GM18517 (cell line): ENCODE results near the gene RBM33.
"Not testable (repeated sequence)": the region's sequence is repeated elsewhere in the genome, so short reads cannot be mapped to it uniquely, and the experiment has no call there.

Experiments used
- ATAC-seq: cut with Tn5 transposase; IDR thresholded peaks from one replicate; pipeline ENCODE4 v1.9.1; 2021; ENCODE audit warnings: mild to moderate bottlenecking, moderate library complexity; ENCODE audit not compliant: unreplicated experiment

RBM33 gene

DNA sequence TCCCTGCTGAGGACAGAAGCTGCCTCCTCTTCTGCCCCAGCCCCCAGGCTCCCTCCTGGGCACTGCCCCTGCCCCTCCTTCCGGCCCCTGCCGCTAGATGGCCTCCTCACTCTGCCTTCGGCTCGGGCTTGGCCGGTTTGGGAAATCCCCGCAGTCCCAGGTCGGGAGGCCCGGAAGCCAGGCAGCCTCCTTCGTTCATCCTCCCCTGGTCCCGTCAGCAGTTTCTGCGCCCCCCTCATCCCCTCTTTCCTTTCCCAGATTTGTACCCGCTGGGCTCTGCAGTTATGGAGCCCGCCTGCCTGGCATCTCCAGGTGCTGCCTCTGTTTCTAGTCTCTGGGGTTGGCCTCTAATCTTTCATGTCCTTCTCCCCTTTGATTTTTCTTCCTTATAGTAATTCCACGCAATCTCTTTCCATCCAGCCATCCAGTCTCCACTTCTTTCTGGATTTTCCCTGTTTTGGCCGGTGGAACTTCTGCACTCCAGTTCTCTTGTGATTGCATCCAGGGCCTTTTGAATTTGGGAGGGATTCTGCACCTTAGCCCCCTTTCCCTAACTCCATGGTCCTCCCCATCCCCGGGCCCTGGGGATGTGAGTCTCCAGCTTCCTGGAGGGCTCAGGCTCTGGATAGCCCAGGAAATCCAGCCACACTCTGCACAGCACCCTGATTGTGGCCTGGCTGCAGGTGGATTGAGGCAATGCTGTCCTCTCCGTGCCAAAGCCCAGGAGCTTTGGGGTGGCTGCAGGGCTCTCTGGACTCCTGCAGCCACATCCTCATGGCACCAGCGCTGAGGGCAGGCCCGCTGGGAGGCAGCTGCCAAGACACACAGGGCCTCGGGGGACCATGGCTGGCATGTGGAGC, 171.1 kb downstream of the RBM33 start:
- no peak for ATAC-seq

DNA sequence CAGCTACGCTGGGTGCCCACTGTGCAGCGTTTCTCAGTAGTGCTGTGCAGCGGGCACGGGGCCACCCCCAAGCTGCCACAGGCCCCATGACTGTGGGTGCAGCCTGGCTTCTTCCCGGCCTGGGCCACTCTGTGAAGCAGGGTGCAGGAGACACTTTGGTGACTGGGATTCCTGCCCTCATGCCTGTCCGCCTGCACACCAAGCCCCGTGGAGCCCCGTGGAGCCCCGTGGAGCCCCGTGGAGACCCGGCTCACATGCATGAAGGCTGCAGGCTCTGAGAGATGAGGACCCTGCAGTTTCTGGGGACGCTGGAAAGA, 171.7 kb downstream of the RBM33 start:
- no peak for ATAC-seq

DNA sequence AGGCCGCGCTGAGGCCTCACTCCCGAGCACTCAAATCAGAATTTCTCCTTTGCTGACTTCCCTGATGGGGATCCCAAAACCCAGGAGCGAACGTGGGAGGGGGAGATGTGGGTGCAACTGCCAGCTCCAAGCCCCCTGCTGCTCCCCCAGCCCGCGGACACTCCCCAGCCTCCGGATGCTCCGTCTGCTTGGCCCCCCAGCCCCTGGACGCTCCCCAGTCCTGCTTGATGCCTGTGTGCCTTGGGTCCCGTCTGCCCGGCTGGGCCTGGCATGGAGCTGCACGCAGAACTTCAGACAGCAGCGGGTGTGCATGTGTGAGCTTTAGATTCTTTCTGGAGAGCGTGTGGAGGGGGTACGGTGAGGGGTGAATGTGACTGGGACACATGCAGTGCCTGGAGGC, 172.5 kb downstream of the RBM33 start:
- no peak for ATAC-seq

DNA sequence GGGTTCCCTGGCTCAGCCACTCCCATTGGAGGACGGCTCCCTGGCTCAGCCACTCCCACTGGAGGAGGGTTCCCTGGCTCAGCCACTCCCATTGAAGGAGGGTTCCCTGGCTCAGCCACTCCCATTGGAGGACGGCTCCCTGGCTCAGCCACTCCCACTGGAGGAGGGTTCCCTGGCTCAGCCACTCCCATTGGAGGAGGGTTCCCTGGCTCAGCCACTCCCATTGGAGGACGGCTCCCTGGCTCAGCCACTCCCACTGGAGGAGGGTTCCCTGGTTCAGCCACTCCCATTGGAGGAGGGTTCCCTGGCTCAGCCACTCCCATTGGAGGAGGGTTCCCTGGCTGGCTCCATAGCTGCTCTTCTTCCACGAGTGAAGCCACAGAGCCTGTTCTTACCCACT, 173.1 kb downstream of the RBM33 start:
- ATAC-seq: not testable (repeated sequence)

DNA sequence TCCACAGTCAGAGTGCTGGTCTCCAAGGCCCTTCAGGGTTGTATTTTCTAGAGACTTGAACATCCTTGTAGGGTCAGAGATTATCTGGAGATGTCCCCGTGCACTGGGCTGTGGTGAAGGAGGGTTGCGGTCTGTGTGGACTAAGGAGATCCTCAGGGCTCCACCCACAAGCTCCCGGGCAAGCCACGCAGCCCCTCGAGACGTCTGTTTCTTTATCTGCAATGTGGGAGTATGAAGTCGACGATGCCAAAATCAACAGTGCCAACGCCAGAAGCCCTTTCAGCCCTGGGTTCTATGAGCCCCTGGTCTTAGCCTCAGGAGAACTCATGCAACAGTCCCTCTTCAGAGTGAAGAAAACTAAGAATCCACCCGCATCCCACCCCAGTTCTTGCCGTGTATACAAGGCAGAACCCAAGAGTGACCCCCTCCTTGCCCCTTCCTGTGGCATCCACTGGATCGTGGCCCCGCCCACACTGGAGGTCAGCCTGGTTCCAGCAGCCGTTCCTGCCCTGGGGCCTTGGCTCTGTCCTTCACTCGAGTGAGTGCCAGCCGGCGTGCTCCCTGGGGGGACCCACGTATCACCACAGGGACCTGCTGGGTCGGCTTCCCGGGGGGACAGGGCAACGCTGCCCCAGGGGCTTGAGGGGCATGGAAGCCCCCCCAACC, 173.8 kb downstream of the RBM33 start:
- no peak for ATAC-seq

DNA sequence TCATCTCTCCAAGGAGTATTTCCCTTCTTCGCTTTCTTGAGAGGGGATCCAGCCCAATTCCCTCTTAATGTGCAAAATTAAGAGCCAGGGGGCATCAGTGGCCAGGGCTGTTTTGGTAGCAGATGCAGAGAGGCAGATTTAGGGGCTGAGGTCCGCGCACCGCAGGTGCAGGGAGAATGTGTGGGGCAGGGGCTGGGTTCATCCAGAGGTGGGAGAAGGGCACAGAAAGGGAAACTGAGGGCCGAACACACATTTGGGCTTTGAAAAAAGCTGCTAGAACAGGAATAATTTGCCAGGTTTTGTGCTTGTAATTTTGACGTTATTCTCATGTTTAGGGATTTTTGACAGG, 174.3 kb downstream of the RBM33 start:
- no peak for ATAC-seq

DNA sequence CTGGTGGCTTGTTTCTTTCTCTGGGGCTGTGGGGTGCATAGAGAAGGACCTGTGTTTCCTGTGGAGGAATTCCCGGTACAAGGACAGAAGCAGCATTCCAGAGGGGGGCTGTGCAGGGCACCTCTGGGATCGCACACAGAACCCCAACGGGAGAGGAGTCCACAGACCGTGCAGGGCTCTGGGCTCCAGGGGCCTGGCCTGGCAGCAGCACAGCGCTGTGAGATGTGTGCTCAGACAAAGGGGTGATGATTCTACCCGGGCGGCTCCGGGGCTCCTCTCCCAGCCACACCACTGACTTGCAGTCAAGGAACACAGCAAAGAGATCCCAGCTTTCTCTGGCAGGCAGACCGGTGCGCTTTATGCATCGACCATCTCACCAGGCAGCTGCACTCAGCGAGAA, 174.7 kb downstream of the RBM33 start:
- ATAC-seq: no peak

DNA sequence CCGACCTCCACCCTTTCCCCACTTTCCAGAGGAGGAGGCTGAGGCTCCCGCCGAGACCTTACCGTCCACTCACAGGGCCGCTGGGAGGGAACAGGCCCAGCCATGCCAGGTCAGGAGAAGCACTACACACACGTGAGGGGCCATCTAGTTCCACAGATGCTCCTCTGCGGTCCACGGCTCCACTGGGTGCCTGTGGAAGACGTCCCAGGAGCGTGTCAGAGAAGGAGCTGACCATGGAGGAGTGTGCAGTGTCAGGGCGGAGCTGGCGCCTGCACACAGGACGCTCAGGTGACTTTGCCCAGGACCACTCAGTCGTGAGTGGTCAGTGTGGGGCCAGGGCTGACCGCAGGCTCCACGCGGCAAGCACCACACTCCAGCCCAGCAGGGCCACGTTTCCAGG, 175.8 kb downstream of the RBM33 start:
- no peak for ATAC-seq

DNA sequence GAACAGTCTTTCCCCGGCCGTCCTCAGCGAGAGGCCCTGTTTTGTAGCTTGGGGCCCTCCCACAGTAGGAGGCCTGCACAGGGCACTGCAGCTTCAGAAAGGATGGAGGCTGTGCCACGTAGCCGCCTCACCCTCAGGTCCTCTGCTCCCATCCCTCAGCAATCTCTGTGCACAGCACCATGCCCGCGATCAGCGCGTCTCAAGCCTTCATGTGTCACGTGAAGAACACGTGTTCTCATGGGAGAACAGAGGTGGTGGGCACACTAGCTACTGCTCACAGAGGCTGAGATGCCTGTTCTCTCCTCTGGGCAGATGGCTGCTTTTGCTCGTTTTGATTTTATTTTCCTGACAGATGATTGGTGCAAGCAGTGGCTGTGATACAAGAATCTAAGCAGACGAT, 176.3 kb downstream of the RBM33 start:
- ATAC-seq: no peak

DNA sequence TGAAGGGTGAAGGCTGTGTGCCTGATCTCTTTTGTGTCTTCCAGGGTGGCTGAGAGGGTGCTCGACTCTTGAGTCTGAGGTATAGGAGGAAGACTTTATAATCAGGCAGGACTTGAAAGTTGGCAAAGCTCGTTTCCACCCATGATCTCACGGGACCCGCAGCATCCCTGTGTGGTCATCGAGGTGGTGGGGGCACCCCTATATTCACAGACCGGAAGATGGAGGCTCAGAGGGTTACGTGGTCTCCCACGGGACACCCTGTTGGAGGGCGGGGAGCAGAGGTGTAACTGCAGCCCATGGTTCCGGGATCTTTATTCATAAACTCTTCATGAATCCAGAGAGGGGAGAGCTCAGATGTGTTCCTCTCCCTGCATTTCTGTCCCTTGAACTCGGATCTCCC, 177.4 kb downstream of the RBM33 start:
- no peak for ATAC-seq

DNA sequence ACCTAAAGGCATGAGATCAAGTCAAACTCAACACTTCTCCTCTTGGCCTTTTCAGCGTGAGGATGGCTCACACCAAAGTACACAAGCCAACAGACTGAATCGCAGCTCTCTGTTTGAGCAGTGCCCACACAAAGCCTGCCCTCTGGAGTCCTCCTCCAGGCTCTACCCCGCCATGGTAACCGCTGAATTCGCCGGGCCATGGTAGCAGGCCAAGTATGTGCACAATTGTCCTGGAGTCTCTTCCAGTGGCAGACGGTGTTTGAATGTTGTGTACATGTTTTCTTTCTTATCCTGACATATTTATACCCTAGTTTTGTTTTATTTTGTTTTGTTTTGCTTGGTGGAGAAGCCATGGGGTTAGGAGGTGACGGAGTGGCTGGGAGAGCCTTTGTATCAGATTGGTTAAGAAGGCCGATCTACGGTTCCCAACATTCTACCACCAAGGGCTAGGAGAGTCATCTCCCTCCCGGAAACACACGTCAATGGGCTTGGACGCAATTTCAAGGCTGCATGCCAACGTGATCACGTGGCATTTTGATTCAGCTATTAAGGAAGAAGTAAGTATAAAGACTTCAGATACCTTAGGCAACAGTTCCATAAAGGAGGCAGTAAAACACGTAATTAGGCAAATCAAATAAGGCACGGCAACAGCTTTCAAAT, 179.9 kb downstream of the RBM33 start:
- no peak for ATAC-seq

DNA sequence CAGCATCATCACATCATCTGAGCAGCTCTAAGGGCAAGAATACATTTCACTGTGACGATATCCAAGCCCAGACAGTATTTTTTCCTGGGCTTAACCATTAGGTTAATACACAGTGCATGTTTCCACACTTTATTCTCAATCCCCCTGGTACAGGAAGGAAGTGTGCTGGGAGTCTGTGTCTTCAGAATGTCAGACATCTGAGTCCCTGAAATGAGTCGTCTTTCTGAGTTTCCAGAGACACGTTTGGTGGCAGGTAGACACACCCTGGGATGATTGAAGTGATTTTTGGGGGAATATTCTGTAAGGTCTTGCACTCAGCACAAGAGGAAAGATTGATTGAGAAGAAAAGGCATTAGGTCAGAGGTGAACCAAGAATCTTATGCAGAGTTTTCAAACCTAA, 180.9 kb downstream of the RBM33 start:
- no peak for ATAC-seq

DNA sequence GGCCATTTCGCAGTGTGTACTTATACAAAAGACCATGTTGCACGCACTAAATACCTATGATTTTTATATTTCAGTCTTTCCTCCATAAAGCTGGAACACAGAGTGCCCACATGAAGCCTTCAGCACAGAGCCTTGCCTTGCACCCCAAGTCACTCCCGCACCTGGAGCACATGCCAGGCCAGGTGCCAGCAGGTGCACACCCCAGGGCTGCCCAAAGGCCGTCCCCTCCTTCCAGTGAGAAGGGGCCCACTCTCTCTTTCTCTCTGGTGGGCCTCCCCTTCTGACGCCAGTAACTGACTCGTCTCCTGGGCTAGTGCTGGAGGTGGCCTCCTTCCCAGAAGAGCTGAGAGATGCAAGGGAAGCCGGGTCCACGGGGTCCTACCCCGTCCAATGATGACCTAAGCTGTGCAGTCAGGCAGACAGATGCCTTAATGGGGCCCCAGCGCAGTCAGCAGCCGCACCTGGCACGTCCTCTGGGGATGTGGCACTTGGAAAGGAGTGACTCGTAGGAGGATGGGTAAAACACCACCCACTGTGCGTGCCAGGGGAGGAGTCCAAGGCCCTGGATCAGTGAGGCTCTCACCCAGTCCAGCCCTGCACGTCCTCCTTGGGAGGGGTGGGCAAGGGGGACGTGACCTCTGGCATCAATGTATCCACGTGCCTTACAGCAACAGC, 185.5 kb downstream of the RBM33 start:
- no peak for ATAC-seq
